HEK293 (cell line): Measurements from ENCODE around the gene ZNF648.

ENCODE experiments used
- CTCF ChIA-PET: fragments of 350-600 bp; formaldehyde crosslinking; extraction: SDS; loops from one replicate; lab custom pipeline; 2021; ENCODE audit warnings: antibody characterized with exemption; lab: Yijun Ruan, JAX
- POLR2A ChIA-PET: fragments of 300-600 bp; formaldehyde crosslinking; extraction: SDS; loops from one replicate; lab custom pipeline; 2020; ENCODE audit warnings: antibody characterized with exemption, inconsistent platforms; lab: Yijun Ruan, JAX
- H3K27ac ChIP-seq: fragments of 200-500 bp; sonication (Bioruptor generic); 2 replicates; pipeline ENCODE4 v1.5.1; 2014; ENCODE audit warnings: low read depth, low read length, control low read depth, inconsistent platforms; ENCODE audit errors: extremely low read depth
- H3K36me3 ChIP-seq, 2 experiments: fragments of 200-500 bp in 1 of 2; sonication (Bioruptor generic) in 1 of 2; 1 replicate in 1 of 2; 2 replicates in 1 of 2; pipeline ENCODE4 v1.5.1; 2014 to 2017; ENCODE audit warnings: inconsistent platforms in 2 of 2, low read length in 2 of 2; ENCODE audit not compliant: control insufficient read depth in 2 of 2, insufficient read depth in 1 of 2
- H3K4me1 ChIP-seq: fragments of 200-500 bp; sonication (Bioruptor generic); 2 replicates; pipeline ENCODE4 v1.5.1; 2014; ENCODE audit warnings: mild to moderate bottlenecking, low read length, inconsistent platforms; ENCODE audit not compliant: control insufficient read depth, insufficient read depth
- H3K4me3 ChIP-seq: 2 replicates; pipeline ENCODE4 v1.5.1; 2011; ENCODE audit warnings: low read depth, mild to moderate bottlenecking, control low read depth, low read length, moderate library complexity
- H3K9me3 ChIP-seq: fragments of 200-500 bp; sonication (Bioruptor generic); 2 replicates; pipeline ENCODE4 v1.5.1; 2014; ENCODE audit warnings: low read depth, low read length, inconsistent platforms; ENCODE audit not compliant: control insufficient read depth, insufficient read depth
- EGR2 ChIP-seq: fragments of 450-650 bp; formaldehyde crosslinking; IDR thresholded peaks from 2 replicates; pipeline ENCODE4 v1.5.1; 2016; ENCODE audit warnings: low read depth, missing biosample characterization, missing genetic modification characterization
- GLI2 ChIP-seq: fragments of 450-650 bp; formaldehyde crosslinking; IDR thresholded peaks from 2 replicates; pipeline ENCODE4; 2017; ENCODE audit warnings: missing biosample characterization, missing genetic modification characterization, low read depth, borderline replicate concordance
- GLIS2 ChIP-seq: fragments of 450-650 bp; formaldehyde crosslinking; IDR thresholded peaks from 2 replicates; pipeline ENCODE4 v1.5.1; 2016; ENCODE audit warnings: missing biosample characterization, missing genetic modification characterization
- KLF8 ChIP-seq: fragments of 450-650 bp; formaldehyde crosslinking; IDR thresholded peaks from 2 replicates; pipeline ENCODE4 v1.5.1; 2016; ENCODE audit warnings: missing biosample characterization, missing genetic modification characterization
- OSR2 ChIP-seq: fragments of 450-650 bp; formaldehyde crosslinking; IDR thresholded peaks from 2 replicates; pipeline ENCODE4 v1.5.1; 2016; ENCODE audit warnings: missing biosample characterization, missing genetic modification characterization
- PRDM1 ChIP-seq: fragments of 450-650 bp; formaldehyde crosslinking; IDR thresholded peaks from 2 replicates; pipeline ENCODE4; 2016; ENCODE audit warnings: missing biosample characterization, missing genetic modification characterization
- REST ChIP-seq: fragments of 450-650 bp; formaldehyde crosslinking; IDR thresholded peaks from 2 replicates; pipeline ENCODE4 v1.5.1; 2016; ENCODE audit warnings: missing biosample characterization, missing genetic modification characterization
- WT1 ChIP-seq: fragments of 450-650 bp; formaldehyde crosslinking; IDR thresholded peaks from 2 replicates; pipeline ENCODE4 v1.5.1; 2016; ENCODE audit warnings: missing biosample characterization, missing genetic modification characterization
- ZNF175 ChIP-seq: fragments of 450-650 bp; formaldehyde crosslinking; IDR thresholded peaks from 2 replicates; pipeline ENCODE4 v1.5.1; 2016; ENCODE audit warnings: missing biosample characterization, missing genetic modification characterization
- ZNF202 ChIP-seq: fragments of 450-650 bp; formaldehyde crosslinking; IDR thresholded peaks from 2 replicates; pipeline ENCODE4 v1.5.1; 2016; ENCODE audit warnings: missing biosample characterization, missing genetic modification characterization, borderline replicate concordance
- ZNF248 ChIP-seq: fragments of 450-650 bp; formaldehyde crosslinking; IDR thresholded peaks from 2 replicates; pipeline ENCODE4 v1.5.1; 2017; ENCODE audit warnings: missing biosample characterization, missing genetic modification characterization
- ZNF266 ChIP-seq: fragments of 450-650 bp; formaldehyde crosslinking; IDR thresholded peaks from 2 replicates; pipeline ENCODE4 v1.5.1; 2016; ENCODE audit warnings: missing biosample characterization, missing genetic modification characterization, low read depth
- ZNF560 ChIP-seq: fragments of 450-650 bp; formaldehyde crosslinking; IDR thresholded peaks from 2 replicates; pipeline ENCODE4 v1.5.1; 2017; ENCODE audit warnings: missing biosample characterization, missing genetic modification characterization, borderline replicate concordance
- ZNF654 ChIP-seq: fragments of 450-650 bp; formaldehyde crosslinking; IDR thresholded peaks from 2 replicates; pipeline ENCODE4 v1.5.1; 2016; ENCODE audit warnings: low read depth, missing biosample characterization, missing genetic modification characterization
- ZNF664 ChIP-seq: fragments of 450-650 bp; formaldehyde crosslinking; IDR thresholded peaks from 2 replicates; pipeline ENCODE4 v1.5.1; 2016; ENCODE audit warnings: missing biosample characterization, missing genetic modification characterization
- ZNF707 ChIP-seq: fragments of 450-650 bp; formaldehyde crosslinking; IDR thresholded peaks from 2 replicates; pipeline ENCODE4 v1.5.1; 2016; ENCODE audit warnings: missing biosample characterization, missing genetic modification characterization
- ZNF791 ChIP-seq: fragments of 450-650 bp; formaldehyde crosslinking; IDR thresholded peaks from 2 replicates; pipeline ENCODE4 v1.5.1; 2016; ENCODE audit warnings: missing biosample characterization, missing genetic modification characterization
- ZSCAN4 ChIP-seq: fragments of 450-650 bp; formaldehyde crosslinking; IDR thresholded peaks from 2 replicates; pipeline ENCODE4 v1.5.1; 2017; ENCODE audit warnings: missing biosample characterization, missing genetic modification characterization
- TF ChIP-seq, protein P1 (sequence below): fragments of 450-650 bp; formaldehyde crosslinking; conservative IDR thresholded peaks from 2 replicates; pipeline ENCODE4 v1.5.1; 2016; ENCODE audit warnings: low read depth, missing biosample characterization, missing genetic modification characterization
- TF ChIP-seq, protein P2 (sequence below): fragments of 450-650 bp; formaldehyde crosslinking; IDR thresholded peaks from 2 replicates; pipeline ENCODE4 v1.5.1; 2016; ENCODE audit warnings: missing biosample characterization, missing genetic modification characterization
- TF ChIP-seq, protein P3 (sequence below): fragments of 450-650 bp; formaldehyde crosslinking; IDR thresholded peaks from 2 replicates; pipeline ENCODE4 v1.5.1; 2016; ENCODE audit warnings: missing biosample characterization, missing genetic modification characterization

The ZNF648 gene

DNA sequence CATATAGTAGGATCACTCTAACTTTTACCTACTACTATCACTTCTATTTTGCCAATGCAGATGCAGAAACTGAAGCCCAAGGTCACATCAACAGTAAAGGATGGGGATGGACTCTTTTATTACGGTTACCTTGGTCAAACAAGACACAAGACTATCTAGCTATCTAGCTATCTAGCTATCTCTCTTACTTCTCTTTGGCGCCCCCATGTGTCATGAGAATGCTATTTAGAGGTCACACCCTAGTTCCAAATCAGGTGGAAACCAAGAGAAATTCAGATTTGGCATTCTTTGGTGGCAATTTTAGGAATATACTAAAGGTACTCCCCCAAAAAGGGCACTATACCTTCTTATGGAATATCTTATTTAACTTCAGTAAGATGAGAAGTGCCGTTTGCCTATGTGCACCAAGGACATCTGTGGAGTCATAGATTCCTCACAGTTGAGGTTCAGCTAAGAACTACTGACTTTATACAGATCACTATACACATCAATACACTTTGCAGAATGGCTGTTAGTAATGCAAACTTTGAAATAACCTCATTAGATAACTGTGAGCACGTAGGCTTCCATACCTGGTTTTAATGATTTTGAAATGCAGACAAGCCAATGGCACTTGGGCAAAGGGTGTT lies 6.7 kb downstream of the ZNF648 start:
- Histone ChIP-seq H3K4me3 (no peak overlapping the region), H3K4me1 (no peaks in the 10 kb centered on the region), H3K27ac (no peak overlapping the region), H3K9me3 (no peaks in the 10 kb centered on the region), H3K36me3 (no peaks in the 10 kb centered on the region)
- CTCF ChIA-PET: interaction anchor here (0.6 to 2.5 kb wide), 27 partner anchors 8 to 1530 kb away, joined by 3 to 17 read pairs (median 4); no protein-coding TSS in a partner anchor
- peak; percentile 63 for TF ChIP-seq ZNF654 (tag by site-specific recombination)
- TF ChIP-seq ZNF248: no peak
- POLR2A ChIA-PET: no interaction called here

- ChIA-PET CTCF (interaction anchor here (0.5 to 2.5 kb wide), 9 partner anchors 12 to 115 kb away, joined by 3 to 17 read pairs (median 4); no protein-coding TSS in a partner anchor), POLR2A (no interaction called here)
- Histone ChIP-seq H3K9me3 (no peaks in the 10 kb centered on the region), H3K4me1 (no peaks in the 10 kb centered on the region), H3K36me3 (no peaks in the 10 kb centered on the region), H3K27ac (no peak overlapping the region), H3K4me3 (no peak overlapping the region)
- no peak for TF ChIP-seq ZNF266
- no peak for TF ChIP-seq ZNF707 (tag by site-specific recombination)
- no peak for TF ChIP-seq ZSCAN4
- TF ChIP-seq ZNF791 (tag by site-specific recombination): no peak
- no peak for TF ChIP-seq PRDM1
- no peak for TF ChIP-seq GLI2
- no peak for TF ChIP-seq EGR2 (tag by site-specific recombination)
- TF ChIP-seq REST: no peak
- no peak for TF ChIP-seq WT1 (tag by site-specific recombination)
- no peak for TF ChIP-seq ZNF664 (tag by site-specific recombination)
- TF ChIP-seq, protein P1, sequence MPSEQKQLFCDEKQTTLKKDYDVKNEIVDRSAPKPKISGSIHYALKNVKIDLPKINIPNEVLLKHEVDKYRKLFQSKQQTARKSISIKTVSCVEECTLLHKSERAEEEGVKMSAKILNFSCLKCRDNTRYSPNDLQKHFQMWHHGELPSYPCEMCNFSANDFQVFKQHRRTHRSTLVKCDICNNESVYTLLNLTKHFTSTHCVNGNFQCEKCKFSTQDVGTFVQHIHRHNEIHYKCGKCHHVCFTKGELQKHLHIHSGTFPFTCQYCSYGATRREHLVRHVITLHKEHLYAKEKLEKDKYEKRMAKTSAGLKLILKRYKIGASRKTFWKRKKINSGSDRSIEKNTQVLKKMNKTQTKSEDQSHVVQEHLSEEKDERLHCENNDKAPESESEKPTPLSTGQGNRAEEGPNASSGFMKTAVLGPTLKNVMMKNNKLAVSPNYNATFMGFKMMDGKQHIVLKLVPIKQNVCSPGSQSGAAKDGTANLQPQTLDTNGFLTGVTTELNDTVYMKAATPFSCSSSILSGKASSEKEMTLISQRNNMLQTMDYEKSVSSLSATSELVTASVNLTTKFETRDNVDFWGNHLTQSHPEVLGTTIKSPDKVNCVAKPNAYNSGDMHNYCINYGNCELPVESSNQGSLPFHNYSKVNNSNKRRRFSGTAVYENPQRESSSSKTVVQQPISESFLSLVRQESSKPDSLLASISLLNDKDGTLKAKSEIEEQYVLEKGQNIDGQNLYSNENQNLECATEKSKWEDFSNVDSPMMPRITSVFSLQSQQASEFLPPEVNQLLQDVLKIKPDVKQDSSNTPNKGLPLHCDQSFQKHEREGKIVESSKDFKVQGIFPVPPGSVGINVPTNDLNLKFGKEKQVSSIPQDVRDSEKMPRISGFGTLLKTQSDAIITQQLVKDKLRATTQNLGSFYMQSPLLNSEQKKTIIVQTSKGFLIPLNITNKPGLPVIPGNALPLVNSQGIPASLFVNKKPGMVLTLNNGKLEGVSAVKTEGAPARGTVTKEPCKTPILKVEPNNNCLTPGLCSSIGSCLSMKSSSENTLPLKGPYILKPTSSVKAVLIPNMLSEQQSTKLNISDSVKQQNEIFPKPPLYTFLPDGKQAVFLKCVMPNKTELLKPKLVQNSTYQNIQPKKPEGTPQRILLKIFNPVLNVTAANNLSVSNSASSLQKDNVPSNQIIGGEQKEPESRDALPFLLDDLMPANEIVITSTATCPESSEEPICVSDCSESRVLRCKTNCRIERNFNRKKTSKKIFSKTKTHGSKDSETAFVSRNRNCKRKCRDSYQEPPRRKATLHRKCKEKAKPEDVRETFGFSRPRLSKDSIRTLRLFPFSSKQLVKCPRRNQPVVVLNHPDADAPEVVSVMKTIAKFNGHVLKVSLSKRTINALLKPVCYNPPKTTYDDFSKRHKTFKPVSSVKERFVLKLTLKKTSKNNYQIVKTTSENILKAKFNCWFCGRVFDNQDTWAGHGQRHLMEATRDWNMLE (tag by site-specific recombination): no peak
- no peak for TF ChIP-seq KLF8 (tag by site-specific recombination)
- no peak for TF ChIP-seq GLIS2 (tag by site-specific recombination)
- TF ChIP-seq, protein P2, sequence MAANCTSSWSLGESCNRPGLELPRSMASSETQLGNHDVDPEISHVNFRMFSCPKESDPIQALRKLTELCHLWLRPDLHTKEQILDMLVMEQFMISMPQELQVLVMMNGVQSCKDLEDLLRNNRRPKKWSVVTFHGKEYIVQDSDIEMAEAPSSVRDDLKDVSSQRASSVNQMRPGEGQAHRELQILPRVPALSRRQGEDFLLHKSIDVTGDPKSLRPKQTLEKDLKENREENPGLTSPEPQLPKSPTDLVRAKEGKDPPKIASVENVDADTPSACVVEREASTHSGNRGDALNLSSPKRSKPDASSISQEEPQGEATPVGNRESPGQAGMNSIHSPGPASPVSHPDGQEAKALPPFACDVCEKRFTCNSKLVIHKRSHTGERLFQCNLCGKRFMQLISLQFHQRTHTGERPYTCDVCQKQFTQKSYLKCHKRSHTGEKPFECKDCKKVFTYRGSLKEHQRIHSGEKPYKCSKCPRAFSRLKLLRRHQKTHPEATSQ (tag by site-specific recombination): no peak
- no peak for TF ChIP-seq ZNF175
- TF ChIP-seq, protein P3, sequence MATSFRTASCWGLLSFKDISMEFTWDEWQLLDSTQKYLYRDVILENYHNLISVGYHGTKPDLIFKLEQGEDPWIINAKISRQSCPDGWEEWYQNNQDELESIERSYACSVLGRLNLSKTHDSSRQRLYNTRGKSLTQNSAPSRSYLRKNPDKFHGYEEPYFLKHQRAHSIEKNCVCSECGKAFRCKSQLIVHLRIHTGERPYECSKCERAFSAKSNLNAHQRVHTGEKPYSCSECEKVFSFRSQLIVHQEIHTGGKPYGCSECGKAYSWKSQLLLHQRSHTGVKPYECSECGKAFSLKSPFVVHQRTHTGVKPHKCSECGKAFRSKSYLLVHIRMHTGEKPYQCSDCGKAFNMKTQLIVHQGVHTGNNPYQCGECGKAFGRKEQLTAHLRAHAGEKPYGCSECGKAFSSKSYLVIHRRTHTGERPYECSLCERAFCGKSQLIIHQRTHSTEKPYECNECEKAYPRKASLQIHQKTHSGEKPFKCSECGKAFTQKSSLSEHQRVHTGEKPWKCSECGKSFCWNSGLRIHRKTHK (tag by site-specific recombination): no peak
- no peak for TF ChIP-seq ZNF202 (tag by site-specific recombination)
- TF ChIP-seq ZNF560: no peak
- TF ChIP-seq OSR2 (tag by site-specific recombination): no peak
These were observed 9.2 kb downstream of the ZNF648 start for GRCh38 chr1:182052355-182052754.
